K562 (cell line): Measurements from ENCODE around the gene CFAP92. TPM values are rescaled to one million over a fixed set of nuclear protein-coding genes. Genes with fewer than 3 reads are reported as not detected.

Experiments
- ATAC-seq: fragments of 200-7000 bp; cut with Tn5 transposase; 3 replicates; pipeline ENCODE4 v1.9.1; 2020; ENCODE audit warnings: moderate library complexity
- BruUV-seq: library from RNA; stranded (reverse); fragments of 400-500 nt; replicated peaks from 2 replicates; lab custom pipeline; 2021; lab: Mats Ljungman, UMichigan
- CTCF ChIA-PET: fragments of 300-600 bp; formaldehyde crosslinking; extraction: SDS; loops from one replicate; lab custom pipeline; 2021; ENCODE audit warnings: low intra/inter-chr PET ratio; lab: Yijun Ruan, JAX
- POLR2A ChIA-PET: fragments of 300-600, 350-650 bp; sonication (Branson Sonifier 250); formaldehyde crosslinking; extraction: SDS; loops from one replicate; lab custom pipeline; 2021; ENCODE audit warnings: antibody characterized with exemption, inconsistent platforms; lab: Yijun Ruan, JAX
- DNase-seq, 4 experiments: peaks; one replicate each; pipeline versions ENCODE4 v3.0.0 to v3.0.0-alpha.2; 2011 to 2018; ENCODE audit warnings: low spot score in 3 of 4, mixed read lengths in 3 of 4; ENCODE audit errors: extremely low read depth in 1 of 4
- FAIRE-seq: peaks from 2 replicates; lab custom pipeline; 2011; peaks lifted over from hg19 to GRCh38; lab: Jason Lieb, UNC
- H2AFZ ChIP-seq: 2 replicates; pipeline ENCODE4 v1.6.0; 2011; ENCODE audit warnings: low read depth, low read length, control low read depth, inconsistent platforms
- H3K27ac ChIP-seq: fragments of 200-600 bp; 3 replicates; pipeline ENCODE4 v1.8.0; 2011; ENCODE audit warnings: low read depth, mild to moderate bottlenecking, control low read depth, inconsistent platforms, low read length, moderate library complexity, mixed read lengths; ENCODE audit errors: extremely low read depth
- H3K27me3 ChIP-seq, 2 experiments: fragments of 300-600 bp in 1 of 2; 2 replicates in 1 of 2; 3 replicates in 1 of 2; pipeline versions ENCODE4 v1.6.0 to v1.8.0; 2011; ENCODE audit warnings: inconsistent platforms in 2 of 2, low read length in 2 of 2, mild to moderate bottlenecking in 1 of 2, mixed read lengths in 1 of 2, moderate library complexity in 1 of 2; ENCODE audit not compliant: control insufficient read depth in 2 of 2, insufficient read depth in 2 of 2
- H3K36me3 ChIP-seq: fragments of 300-600 bp; 3 replicates; pipeline ENCODE4 v1.8.0; 2011; ENCODE audit warnings: mild to moderate bottlenecking, low read length, inconsistent platforms; ENCODE audit not compliant: control insufficient read depth, insufficient read depth
- H3K4me1 ChIP-seq, 2 experiments: fragments of 200-600 bp in 1 of 2; replicated peaks in 1 of 2; 2 replicates in 1 of 2; 3 replicates in 1 of 2; pipeline versions ENCODE4 v1.5.1 to v1.8.0; 2011; ENCODE audit warnings: inconsistent platforms in 2 of 2, low read length in 2 of 2, mild to moderate bottlenecking in 1 of 2, mixed read lengths in 1 of 2, moderate library complexity in 1 of 2; ENCODE audit not compliant: control insufficient read depth in 2 of 2, insufficient read depth in 2 of 2
- H3K4me2 ChIP-seq: 2 replicates; pipeline ENCODE4 v1.6.1; 2011; ENCODE audit warnings: low read length, control low read depth, inconsistent platforms, mixed read lengths; ENCODE audit not compliant: insufficient read depth
- H3K4me3 ChIP-seq: fragments of 200-600 bp; sonication (generic), shearing (Covaris generic); 2 replicates; pipeline ENCODE4 v1.5.1; 2016; ENCODE audit warnings: control low read depth, inconsistent platforms
- H3K79me2 ChIP-seq: fragments of 200-600 bp; 3 replicates; pipeline ENCODE4 v1.8.0; 2011; ENCODE audit warnings: low read length, inconsistent platforms; ENCODE audit not compliant: control insufficient read depth, insufficient read depth
- H3K9ac ChIP-seq, 2 experiments: 2 replicates each; pipeline versions ENCODE4 v1.6.0 to v1.6.1; 2011; ENCODE audit warnings: low read depth in 2 of 2, low read length in 2 of 2, control low read depth in 1 of 2, inconsistent platforms in 1 of 2, mild to moderate bottlenecking in 1 of 2, mixed read lengths in 1 of 2; ENCODE audit not compliant: insufficient read depth in 1 of 2
- H3K9me1 ChIP-seq: one replicate; pipeline ENCODE4 v1.6.0; 2011; ENCODE audit warnings: inconsistent platforms, mild to moderate bottlenecking, low read length, moderate library complexity; ENCODE audit not compliant: control insufficient read depth, insufficient read depth
- H3K9me3 ChIP-seq: replicated peaks from 2 replicates; pipeline ENCODE4 v1.5.1; 2011; ENCODE audit warnings: low read depth, low read length, inconsistent platforms; ENCODE audit not compliant: control insufficient read depth, insufficient read depth
- H4K20me1 ChIP-seq: replicated peaks from 2 replicates; pipeline ENCODE4 v1.6.1; 2011; ENCODE audit warnings: low read length, inconsistent platforms, mixed read lengths; ENCODE audit not compliant: control insufficient read depth, insufficient read depth
- BCOR ChIP-seq: fragments of 450-650 bp; IDR thresholded peaks from 2 replicates; pipeline ENCODE4 v1.6.1; 2016
- BRD4 ChIP-seq: fragments of 200-600 bp; sonication (generic); IDR thresholded peaks from 2 replicates; pipeline ENCODE4 v1.6.1; 2017; ENCODE audit warnings: inconsistent platforms
- CBX2 ChIP-seq: fragments of 200-600 bp; sonication (generic); IDR thresholded peaks from one replicate; pipeline ENCODE4 v1.6.1; 2012; ENCODE audit warnings: mild to moderate bottlenecking, low read length, inconsistent platforms; ENCODE audit not compliant: insufficient read depth, poor library complexity, severe bottlenecking
- FOXP1 ChIP-seq: sonication (generic); formaldehyde crosslinking; IDR thresholded peaks from 2 replicates; pipeline ENCODE4 v1.8.0; 2022; ENCODE audit warnings: mild to moderate bottlenecking, missing genetic modification reagents
- HDGF ChIP-seq: fragments of 450-650 bp; IDR thresholded peaks from 2 replicates; pipeline ENCODE4 v1.6.1; 2016
- HNRNPLL ChIP-seq: fragments of 200-400 bp; formaldehyde crosslinking; IDR thresholded peaks from 2 replicates; pipeline ENCODE4 v1.6.1; 2017; ENCODE audit warnings: low read length, low read depth, mild to moderate bottlenecking; ENCODE audit not compliant: poor library complexity, severe bottlenecking
- KDM1A ChIP-seq, 2 experiments: fragments of 450-650 bp; IDR thresholded peaks; 2 replicates each; pipeline ENCODE4 v1.6.1; 2016; ENCODE audit warnings: mild to moderate bottlenecking in 2 of 2
- NFYB ChIP-seq: IDR thresholded peaks from 2 replicates; pipeline ENCODE4 v1.6.1; 2011; ENCODE audit warnings: mild to moderate bottlenecking, moderate library complexity; ENCODE audit not compliant: insufficient read length; ENCODE audit errors: extremely low read depth
- PHF20 ChIP-seq: fragments of 450-650 bp; IDR thresholded peaks from 2 replicates; pipeline ENCODE4 v1.6.1; 2018; ENCODE audit not compliant: partially characterized antibody
- PRMT5 ChIP-seq: sonication (generic); formaldehyde crosslinking; IDR thresholded peaks from 2 replicates; pipeline ENCODE4 v1.5.0; 2020; ENCODE audit warnings: missing genetic modification reagents
- RAD51 ChIP-seq: fragments of 450-650 bp; IDR thresholded peaks from 2 replicates; pipeline ENCODE4 v1.7.1; 2016; ENCODE audit warnings: low read depth, mild to moderate bottlenecking, borderline replicate concordance
- RBM25 ChIP-seq: fragments of 200-400 bp; formaldehyde crosslinking; IDR thresholded peaks from 2 replicates; pipeline ENCODE4 v1.6.1; 2018; ENCODE audit warnings: low read length, low read depth, moderate library complexity; ENCODE audit not compliant: severe bottlenecking
- SREBF2 ChIP-seq: sonication (generic); formaldehyde crosslinking; IDR thresholded peaks from 2 replicates; pipeline ENCODE4 v1.4.0; 2020; ENCODE audit warnings: mild to moderate bottlenecking, missing genetic modification reagents
- ZNF217 ChIP-seq: sonication (generic); formaldehyde crosslinking; IDR thresholded peaks from 2 replicates; pipeline ENCODE4 v1.8.0; 2022; ENCODE audit warnings: mild to moderate bottlenecking, missing genetic modification reagents
- WGBS: fragments of 100-300 bp; shearing (Covaris generic); methylation state at CpG from one replicate; pipeline ENCODE4 v1.1.6; 2016; ENCODE audit warnings: low coverage, mixed read lengths; ENCODE audit not compliant: insufficient coverage; ENCODE audit errors: missing lambda C conversion rate; 5-methylcytosine and 5-hydroxymethylcytosine counted together
- in situ Hi-C: fragments of 300-500 bp; cut with MboI; formaldehyde crosslinking; loops from 4 replicates; pipeline ENCODE4 v1.15.0; 2018; ENCODE audit warnings: inconsistent platforms, mixed read lengths
- intact Hi-C: fragments of 100-400 bp; cut with micrococcal nuclease; formaldehyde crosslinking; loops from 2 replicates; pipeline ENCODE4 v1.14.2; 2022
- polyA plus RNA-seq, 8 experiments: library from polyadenylated mRNA; depleted of rRNA in 4 of 8; stranded (reverse) in 5 of 8; unstranded in 3 of 8; fragments of >200 nt; fragmentation: Nextera tagmentation in 2 of 8; fragmentation: Illumina TruSeq in 1 of 8; extraction: Ambion mirVana in 2 of 8; extraction: Trizol in 1 of 8; gene quantifications; 2 replicates each; pipeline versions ENCODE4 v1.2.1 to v1.2.3, GENCODE V29; 2011 to 2014; ENCODE audit warnings: inconsistent platforms in 1 of 8, missing spikeins in 1 of 8
- total RNA-seq, 7 experiments: library from RNA; depleted of rRNA in 6 of 7; stranded (reverse); fragments of >200 nt in 6 of 7; fragmentation: Illumina TruSeq in 2 of 7; extraction: Trizol in 2 of 7; gene quantifications; 2 replicates each; pipeline versions ENCODE4 v1.2.1 to v1.2.3, GENCODE V29; 2011 to 2021; ENCODE audit warnings: low replicate concordance in 1 of 7
- TF ChIP-seq, protein P1 (sequence below): sonication (generic); formaldehyde crosslinking; IDR thresholded peaks from 2 replicates; pipeline ENCODE4 v1.5.0; 2020; ENCODE audit warnings: missing genetic modification reagents
- TF ChIP-seq, protein P2 (sequence below): sonication (generic); formaldehyde crosslinking; IDR thresholded peaks from 2 replicates; pipeline ENCODE4 v1.9.0; 2022; ENCODE audit warnings: mild to moderate bottlenecking, missing genetic modification reagents

CFAP92 gene
- total and polyA plus RNA-seq, 9 of the 15 experiments (the other 6 are each of a cell fraction or from before 2014, with no cell fraction given): 0.06 to 0.62 (median 0.36) TPM

DNA sequence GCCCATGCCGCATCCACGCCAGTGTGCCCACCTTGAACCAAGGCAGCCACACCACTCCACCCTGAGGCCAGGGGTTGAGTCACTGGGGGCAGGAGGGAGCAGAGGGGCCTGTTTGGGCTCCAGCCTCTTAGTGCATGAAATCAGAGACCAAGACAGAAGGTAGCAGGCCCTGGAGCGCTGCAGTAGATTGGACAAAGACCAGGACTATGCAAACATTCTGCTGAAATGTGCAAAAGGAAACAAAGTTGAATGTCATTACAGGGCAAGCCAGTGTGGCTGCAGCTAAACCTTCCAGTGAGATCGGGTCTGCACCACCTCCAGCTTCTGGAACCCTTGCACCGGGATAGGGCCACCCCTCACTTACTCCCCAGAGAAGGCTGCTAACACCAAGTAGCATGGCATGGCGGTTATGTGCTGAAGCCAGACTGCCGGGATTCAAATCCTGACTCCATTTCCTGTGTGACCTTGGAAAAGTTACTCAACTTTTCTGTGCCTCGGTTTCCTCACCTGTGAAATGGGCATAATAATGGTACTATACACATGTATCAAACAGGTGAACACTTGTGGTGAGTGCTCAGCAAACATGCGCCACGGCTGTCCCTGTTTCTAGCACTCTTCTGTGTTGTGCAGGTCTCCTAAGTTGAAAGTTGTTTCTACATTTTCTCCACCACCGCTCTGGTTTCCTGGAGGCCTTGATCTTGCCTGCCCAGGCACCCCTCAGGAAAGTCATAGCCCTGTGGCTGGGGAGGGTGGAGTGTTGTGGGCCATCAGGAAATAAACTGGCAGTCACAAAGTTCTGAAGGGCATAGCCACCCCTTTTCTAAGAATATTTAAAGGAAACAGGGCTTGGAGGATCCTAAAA, 41.7 kb upstream of the CFAP92 start:
- CTCF ChIA-PET: no interaction called here
- no TSS peak for BruUV-seq

DNA sequence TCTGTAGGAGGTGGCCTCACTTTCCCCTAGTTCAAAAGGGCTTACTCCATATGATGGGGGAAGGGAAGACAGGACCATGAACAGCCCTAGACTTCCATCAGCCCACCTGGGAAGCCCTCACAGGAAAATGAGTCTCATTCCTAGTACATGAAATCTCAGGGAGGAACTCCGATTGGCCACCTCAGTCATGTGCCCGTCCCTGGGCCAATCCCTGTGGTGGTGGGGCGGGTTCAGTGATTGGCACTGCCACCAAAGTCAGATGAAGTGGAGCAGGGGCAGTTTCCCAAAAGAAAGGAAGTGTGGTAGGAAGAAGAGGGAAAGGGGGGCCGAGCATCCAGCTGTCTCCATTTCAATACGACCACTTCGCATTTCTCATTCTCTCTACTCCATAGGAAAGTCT, 40.8 kb upstream of the CFAP92 start:
- BruUV-seq: no TSS peak
- no peak overlapping the region for H3K27ac ChIP-seq
- peaks cover 0 to 11% of the 10 kb centered on the region in 2 experiments; a peak in 2 of 5 replicates for H3K4me1 ChIP-seq
- no peak for FAIRE-seq
- no peak overlapping the region for H3K4me2 ChIP-seq
- ATAC-seq: peak; percentile 58; the same call in 2 of the 3 replicates
- peaks cover 0 to 7% of the 10 kb centered on the region in 2 experiments; a peak in 2 of 5 replicates for H3K27me3 ChIP-seq
- peaks cover 2% of the 10 kb centered on the region; the same call in 1 of the 2 replicates for H3K9me3 ChIP-seq
- H3K4me3 ChIP-seq: no peak overlapping the region
- no peaks in the 10 kb centered on the region for H3K36me3 ChIP-seq
- no peaks in the 10 kb centered on the region for H3K79me2 ChIP-seq
- no peaks in the 10 kb centered on the region for H4K20me1 ChIP-seq
- intact Hi-C loops: no loop called here
- WGBS: 33% methylated on average over 4 of the region's 6 CpGs
- ChIA-PET CTCF (no interaction called here), POLR2A (no interaction called here)
- no peak overlapping the region for H3K9ac ChIP-seq
- DNase-seq: peak in 3 of 4 experiments; percentile 34 to 44 (median 42)
- no peak overlapping the region for H2AFZ ChIP-seq
- in situ Hi-C loops: no loop called here
- no peaks in the 10 kb centered on the region for H3K9me1 ChIP-seq
- TF ChIP-seq PRMT5 (CRISPR knock-in tag): no peak
- TF ChIP-seq PHF20: no peak
- TF ChIP-seq, protein P1, sequence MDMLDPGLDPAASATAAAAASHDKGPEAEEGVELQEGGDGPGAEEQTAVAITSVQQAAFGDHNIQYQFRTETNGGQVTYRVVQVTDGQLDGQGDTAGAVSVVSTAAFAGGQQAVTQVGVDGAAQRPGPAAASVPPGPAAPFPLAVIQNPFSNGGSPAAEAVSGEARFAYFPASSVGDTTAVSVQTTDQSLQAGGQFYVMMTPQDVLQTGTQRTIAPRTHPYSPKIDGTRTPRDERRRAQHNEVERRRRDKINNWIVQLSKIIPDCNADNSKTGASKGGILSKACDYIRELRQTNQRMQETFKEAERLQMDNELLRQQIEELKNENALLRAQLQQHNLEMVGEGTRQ (CRISPR knock-in tag): peak; percentile 77
- no peak for TF ChIP-seq CBX2
- TF ChIP-seq BCOR: no peak
- peak; percentile 66 for TF ChIP-seq RAD51
- TF ChIP-seq ZNF217 (CRISPR knock-in tag): no peak
- no peak for TF ChIP-seq HDGF
- peak; percentile 39 for TF ChIP-seq NFYB
- TF ChIP-seq FOXP1 (CRISPR knock-in tag): no peak
- TF ChIP-seq HNRNPLL: no peak
- TF ChIP-seq, protein P2, sequence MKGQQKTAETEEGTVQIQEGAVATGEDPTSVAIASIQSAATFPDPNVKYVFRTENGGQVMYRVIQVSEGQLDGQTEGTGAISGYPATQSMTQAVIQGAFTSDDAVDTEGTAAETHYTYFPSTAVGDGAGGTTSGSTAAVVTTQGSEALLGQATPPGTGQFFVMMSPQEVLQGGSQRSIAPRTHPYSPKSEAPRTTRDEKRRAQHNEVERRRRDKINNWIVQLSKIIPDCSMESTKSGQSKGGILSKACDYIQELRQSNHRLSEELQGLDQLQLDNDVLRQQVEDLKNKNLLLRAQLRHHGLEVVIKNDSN (CRISPR knock-in tag): peak; percentile 85

More for the DNA sequence above, 41.7 kb upstream of the CFAP92 start:
- Histone ChIP-seq H3K4me1 (peaks cover 0 to 13% of the 10 kb centered on the region in 2 experiments; a peak in 2 of 5 replicates), H3K27ac (no peak overlapping the region), H2AFZ (no peak overlapping the region), H3K9me3 (no peaks in the 10 kb centered on the region), H3K4me3 (no peak overlapping the region), H3K9me1 (no peaks in the 10 kb centered on the region), H4K20me1 (no peaks in the 10 kb centered on the region), H3K4me2 (no peak overlapping the region), H3K79me2 (no peaks in the 10 kb centered on the region), H3K9ac (peak overlapping the region in 1 of 2 experiments; percentile 17; a peak in 2 of 4 replicates), H3K36me3 (no peaks in the 10 kb centered on the region), H3K27me3 (peaks cover 0 to 9% of the 10 kb centered on the region in 2 experiments; a peak in 2 of 5 replicates)
- TF ChIP-seq BRD4: no peak
- TF ChIP-seq RBM25: peak; percentile 49
- peak; percentile 58; the same call in 1 of the 2 replicates for TF ChIP-seq BCOR
- TF ChIP-seq KDM1A (IDR thresholded peaks at IDR 0.05): peak in 1 of 2 experiments; percentile 37; a peak in 1 of 4 replicates
- TF ChIP-seq SREBF2: no peak
- ATAC-seq (no peak), DNase-seq (no peak), FAIRE-seq (no peak)
- intact Hi-C loops: no loop called here
- POLR2A ChIA-PET: interaction anchor here (0.6 kb wide), 1 partner anchor 627 kb away, joined by 4 read pairs; no protein-coding TSS in a partner anchor
- in situ Hi-C loops: no loop called here
- WGBS: 30% methylated on average over 11 of the region's 11 CpGs
